ENCODE results near the gene ATP6V1D. TPM values are rescaled to one million over a fixed set of nuclear protein-coding genes. Genes with fewer than 3 reads are reported as not detected.

The ATP6V1D gene
- total and polyA plus RNA-seq, 3 donors from 2014 or later = 68.0 to 103 (median 75.6) TPM

DNA sequence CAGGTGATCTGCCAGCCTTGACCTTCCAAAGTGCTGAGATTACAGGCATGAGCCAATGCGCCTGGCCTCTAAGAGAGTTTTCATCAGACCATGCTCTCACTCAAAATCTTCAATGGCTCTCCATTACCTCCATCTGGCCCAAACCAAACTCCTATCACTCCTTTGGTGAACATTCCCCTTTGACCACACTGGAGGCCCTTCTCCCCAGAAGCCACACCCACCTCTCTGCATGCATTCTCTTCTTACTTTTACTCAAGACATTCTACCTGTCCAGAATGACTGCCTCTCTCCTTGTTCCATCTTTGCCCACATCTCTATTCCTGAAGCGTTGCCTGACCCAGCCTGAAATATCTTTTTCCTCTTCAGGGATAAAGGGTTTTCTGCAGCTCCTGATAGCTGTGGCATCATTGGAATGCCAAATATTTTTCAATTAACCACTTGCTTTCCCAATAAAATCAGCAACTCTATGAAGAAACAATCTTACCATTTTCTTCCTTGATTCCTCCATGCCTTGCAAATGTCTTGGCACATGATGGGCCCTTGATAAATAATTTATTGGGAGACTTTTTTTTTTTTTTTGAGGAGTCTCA is 36.9 kb upstream of the ATP6V1D start:
- Histone ChIP-seq H3K4me3 (no peak overlapping the region), H3K4me1 (peaks cover 10% of the 10 kb centered on the region), H3K27me3 (no peaks in the 10 kb centered on the region), H3K36me3 (ENCODE audit: low read depth, missing control alignments) (no peaks in the 10 kb centered on the region), H3K9me3 (no peaks in the 10 kb centered on the region), H3K27ac (no peak overlapping the region)
- no peak for DNase-seq
- TF ChIP-seq POLR2A (IDR thresholded peaks at IDR 0.05) = no peak
- no peak for TF ChIP-seq CTCF (IDR thresholded peaks at IDR 0.05)
- intact Hi-C loops (cut with DNase I; ENCODE audit: low total_unique reads) = no loop called here
- WGBS, 2 donors = 59 to 69% methylated on average over 2 of the region's 2 CpGs

DNA sequence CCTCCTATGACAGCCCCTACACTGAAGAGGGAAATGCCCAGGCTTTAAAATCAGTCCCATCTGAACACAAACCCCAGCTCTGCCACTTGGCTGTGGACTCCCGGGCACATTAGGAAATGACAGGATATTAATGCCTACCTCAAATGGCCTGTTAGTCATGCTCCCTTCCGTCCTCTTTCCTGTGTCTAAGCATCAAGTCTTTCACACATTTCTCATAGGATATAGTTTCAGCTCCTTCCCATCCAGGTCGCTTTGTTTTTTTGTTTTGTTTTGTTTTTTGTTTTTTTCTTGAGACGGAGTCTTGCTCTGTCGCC is 36.2 kb upstream of the ATP6V1D start:
- TF ChIP-seq POLR2A (IDR thresholded peaks at IDR 0.05) = no peak
- no peak for TF ChIP-seq CTCF (IDR thresholded peaks at IDR 0.05)
- DNase-seq = no peak
- H3K4me1 ChIP-seq = peaks cover 10% of the 10 kb centered on the region
- no peak overlapping the region for H3K27ac ChIP-seq
- no peaks in the 10 kb centered on the region for H3K9me3 ChIP-seq
- H3K36me3 ChIP-seq (ENCODE audit: low read depth, missing control alignments) = no peaks in the 10 kb centered on the region
- intact Hi-C loops (cut with DNase I; ENCODE audit: low total_unique reads) = no loop called here
- no peaks in the 10 kb centered on the region for H3K27me3 ChIP-seq
- H3K4me3 ChIP-seq = no peak overlapping the region
- WGBS, 2 donors = 89 to 93% methylated on average over 5 of the region's 5 CpGs

DNA sequence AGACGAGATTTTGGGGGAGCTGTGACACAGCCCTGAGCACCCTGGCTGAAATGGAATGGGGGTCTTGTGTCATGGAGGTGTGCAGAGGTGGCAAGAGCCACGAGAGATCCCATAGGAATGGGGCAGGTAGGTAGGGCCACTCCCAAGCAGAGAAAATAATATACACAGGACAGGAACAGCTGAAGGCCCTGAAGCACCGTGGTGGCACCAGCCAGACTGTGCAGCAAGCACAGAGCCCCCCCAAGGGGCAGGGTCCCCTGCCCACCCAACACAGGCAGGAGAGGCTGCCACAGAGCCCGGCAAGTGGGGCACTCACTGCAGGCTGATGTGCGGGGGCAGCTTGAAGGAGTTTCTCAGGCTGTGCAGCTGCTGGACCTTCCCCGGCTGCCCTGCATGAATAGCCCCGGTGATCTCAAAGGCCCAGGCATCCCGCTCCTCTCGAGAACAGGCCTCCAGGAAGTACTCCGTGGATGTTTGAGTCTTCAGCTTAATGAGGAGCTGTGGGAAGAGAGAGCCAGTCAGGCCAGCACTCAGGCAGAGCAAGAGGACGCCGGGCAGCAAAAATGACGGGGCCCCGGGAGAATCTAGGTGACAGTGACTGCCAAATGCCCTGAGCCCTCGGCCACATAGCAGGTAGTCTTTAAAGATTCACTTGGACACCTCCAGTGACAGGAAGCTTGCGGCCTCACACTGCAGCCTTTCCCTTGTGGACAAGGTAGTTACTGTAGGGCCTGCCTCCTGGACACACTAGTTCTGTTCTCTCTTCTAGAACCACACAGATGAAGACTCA is 35.7 kb upstream of the ATP6V1D start:
- no peak for TF ChIP-seq POLR2A (IDR thresholded peaks at IDR 0.05)
- no peak for TF ChIP-seq CTCF (IDR thresholded peaks at IDR 0.05)
- Histone ChIP-seq H3K4me3 (no peak overlapping the region), H3K27ac (no peak overlapping the region), H3K27me3 (no peaks in the 10 kb centered on the region), H3K4me1 (peaks cover 10% of the 10 kb centered on the region), H3K36me3 (ENCODE audit: low read depth, missing control alignments) (no peaks in the 10 kb centered on the region), H3K9me3 (no peaks in the 10 kb centered on the region)
- no peak for DNase-seq
- intact Hi-C loops (cut with DNase I; ENCODE audit: low total_unique reads) = no loop called here
- 81 to 84% methylated on average over 13 to 16 of the region's 16 CpGs for WGBS, 2 donors

DNA sequence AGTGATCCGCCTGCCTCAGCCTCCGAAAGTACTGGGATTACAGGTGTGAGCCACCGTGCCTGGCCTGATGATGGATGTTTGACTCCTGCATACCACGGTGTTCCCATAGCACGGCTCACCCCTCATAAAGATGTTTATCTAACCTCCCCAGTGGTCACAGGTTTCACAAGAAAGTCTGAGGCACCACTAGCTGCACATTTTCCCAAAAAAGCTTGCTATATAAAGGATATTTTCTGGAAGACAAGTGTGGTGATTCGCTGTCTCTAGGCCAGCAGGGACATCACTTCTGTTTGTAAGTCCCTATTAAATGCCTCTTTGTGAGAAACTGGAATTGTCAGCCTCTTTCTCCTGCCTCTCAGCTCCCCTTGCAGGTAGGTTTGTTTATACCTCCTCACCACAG is 34.1 kb upstream of the ATP6V1D start:
- Histone ChIP-seq H3K9me3 (no peaks in the 10 kb centered on the region), H3K27ac (no peak overlapping the region), H3K4me1 (peaks cover 10% of the 10 kb centered on the region), H3K4me3 (no peak overlapping the region), H3K27me3 (no peaks in the 10 kb centered on the region), H3K36me3 (ENCODE audit: low read depth, missing control alignments) (no peaks in the 10 kb centered on the region)
- no peak for DNase-seq
- 76 to 79% methylated on average over 6 of the region's 6 CpGs for WGBS, 2 donors
- intact Hi-C loops (cut with DNase I; ENCODE audit: low total_unique reads) = no loop called here
- TF ChIP-seq CTCF (IDR thresholded peaks at IDR 0.05) = no peak
- TF ChIP-seq POLR2A (IDR thresholded peaks at IDR 0.05) = no peak

- intact Hi-C loops (cut with DNase I; ENCODE audit: low total_unique reads) = no loop called here
- Histone ChIP-seq H3K4me1 (peaks cover 10% of the 10 kb centered on the region), H3K4me3 (no peak overlapping the region), H3K36me3 (ENCODE audit: low read depth, missing control alignments) (no peaks in the 10 kb centered on the region), H3K9me3 (no peaks in the 10 kb centered on the region), H3K27ac (no peak overlapping the region), H3K27me3 (no peaks in the 10 kb centered on the region)
- WGBS, 2 donors = 69 to 75% methylated on average over 2 to 9 of the region's 9 CpGs
- no peak for TF ChIP-seq POLR2A (IDR thresholded peaks at IDR 0.05)
- no peak for TF ChIP-seq CTCF (IDR thresholded peaks at IDR 0.05)
- DNase-seq = peak; percentile 76
Observed at GRCh38 chr14:67392800-67393199, 33.2 kb upstream of the ATP6V1D start.
